ENCODE data around the gene ZNF335. TPM values are rescaled to one million over a fixed set of nuclear protein-coding genes. Genes with fewer than 3 reads are reported as not detected.

ZNF335 gene
- total and polyA plus RNA-seq, 2 of the 13 experiments (the other 11 are each of a cell fraction or from before 2014, with no cell fraction given) = 9.7 to 13.7 TPM

DNA sequence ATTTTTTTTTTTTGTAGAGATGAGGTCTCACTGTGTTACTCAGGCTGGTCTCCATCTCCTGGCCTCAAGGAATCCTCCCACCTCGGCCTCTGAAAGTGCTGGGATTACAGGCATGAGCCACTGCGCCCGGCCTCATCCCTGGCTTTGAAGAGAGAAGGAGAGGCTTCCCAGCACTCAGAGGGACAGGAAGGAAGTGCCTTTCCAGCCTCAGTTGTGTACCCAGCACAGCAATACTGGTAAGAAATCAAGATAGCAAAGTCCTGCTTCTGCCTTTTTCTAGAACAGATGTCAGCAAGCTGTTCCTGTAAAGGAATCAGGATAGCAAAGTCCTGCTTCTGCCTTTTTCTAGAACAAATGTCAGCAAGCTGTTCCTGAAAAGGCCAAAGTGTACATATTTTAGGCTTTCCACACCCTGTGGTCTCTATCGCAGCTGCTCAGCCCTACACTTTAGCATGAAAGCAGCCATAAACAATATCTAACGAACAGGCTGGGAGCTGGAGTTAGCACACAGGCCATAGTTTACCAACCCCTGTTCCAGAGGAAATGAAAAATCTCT, 53.7 kb downstream of the ZNF335 start (continued):
- TF ChIP-seq, protein P1, sequence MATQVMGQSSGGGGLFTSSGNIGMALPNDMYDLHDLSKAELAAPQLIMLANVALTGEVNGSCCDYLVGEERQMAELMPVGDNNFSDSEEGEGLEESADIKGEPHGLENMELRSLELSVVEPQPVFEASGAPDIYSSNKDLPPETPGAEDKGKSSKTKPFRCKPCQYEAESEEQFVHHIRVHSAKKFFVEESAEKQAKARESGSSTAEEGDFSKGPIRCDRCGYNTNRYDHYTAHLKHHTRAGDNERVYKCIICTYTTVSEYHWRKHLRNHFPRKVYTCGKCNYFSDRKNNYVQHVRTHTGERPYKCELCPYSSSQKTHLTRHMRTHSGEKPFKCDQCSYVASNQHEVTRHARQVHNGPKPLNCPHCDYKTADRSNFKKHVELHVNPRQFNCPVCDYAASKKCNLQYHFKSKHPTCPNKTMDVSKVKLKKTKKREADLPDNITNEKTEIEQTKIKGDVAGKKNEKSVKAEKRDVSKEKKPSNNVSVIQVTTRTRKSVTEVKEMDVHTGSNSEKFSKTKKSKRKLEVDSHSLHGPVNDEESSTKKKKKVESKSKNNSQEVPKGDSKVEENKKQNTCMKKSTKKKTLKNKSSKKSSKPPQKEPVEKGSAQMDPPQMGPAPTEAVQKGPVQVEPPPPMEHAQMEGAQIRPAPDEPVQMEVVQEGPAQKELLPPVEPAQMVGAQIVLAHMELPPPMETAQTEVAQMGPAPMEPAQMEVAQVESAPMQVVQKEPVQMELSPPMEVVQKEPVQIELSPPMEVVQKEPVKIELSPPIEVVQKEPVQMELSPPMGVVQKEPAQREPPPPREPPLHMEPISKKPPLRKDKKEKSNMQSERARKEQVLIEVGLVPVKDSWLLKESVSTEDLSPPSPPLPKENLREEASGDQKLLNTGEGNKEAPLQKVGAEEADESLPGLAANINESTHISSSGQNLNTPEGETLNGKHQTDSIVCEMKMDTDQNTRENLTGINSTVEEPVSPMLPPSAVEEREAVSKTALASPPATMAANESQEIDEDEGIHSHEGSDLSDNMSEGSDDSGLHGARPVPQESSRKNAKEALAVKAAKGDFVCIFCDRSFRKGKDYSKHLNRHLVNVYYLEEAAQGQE (IDR thresholded peaks at IDR 0.05; ENCODE audit: borderline replicate concordance in 1 of 2, low read depth in 1 of 2, low read length in 2 of 2) = no peak
- TF ChIP-seq ZNF33B (CRISPR knock-in tag; IDR thresholded peaks at IDR 0.05) (no peak), CBX1 (IDR thresholded peaks at IDR 0.05; ENCODE audit: low read depth) (no peak), SUZ12 (IDR thresholded peaks at IDR 0.05; ENCODE audit: low read depth, low read length) (no peak), RFX5 (IDR thresholded peaks at IDR 0.05; ENCODE audit: low read depth, low read length) (no peak), ZNF614 (CRISPR knock-in tag; IDR thresholded peaks at IDR 0.05; ENCODE audit: borderline replicate concordance) (no peak), MYNN (CRISPR knock-in tag; IDR thresholded peaks at IDR 0.05; ENCODE audit: low read depth) (no peak), SRSF4 (IDR thresholded peaks at IDR 0.05; ENCODE audit: low read depth, low read length, poor library complexity, severe bottlenecking) (no peak), ZNF766 (CRISPR knock-in tag; IDR thresholded peaks at IDR 0.05; ENCODE audit: borderline replicate concordance) (0 out of 2 replicates have a peak, but pooled peaks have one; percentile 26), ZNF282 (IDR thresholded peaks at IDR 0.05; ENCODE audit: partially characterized antibody) (no peak), MIXL1 (CRISPR knock-in tag; IDR thresholded peaks at IDR 0.05) (no peak)
- TF ChIP-seq, protein P2, sequence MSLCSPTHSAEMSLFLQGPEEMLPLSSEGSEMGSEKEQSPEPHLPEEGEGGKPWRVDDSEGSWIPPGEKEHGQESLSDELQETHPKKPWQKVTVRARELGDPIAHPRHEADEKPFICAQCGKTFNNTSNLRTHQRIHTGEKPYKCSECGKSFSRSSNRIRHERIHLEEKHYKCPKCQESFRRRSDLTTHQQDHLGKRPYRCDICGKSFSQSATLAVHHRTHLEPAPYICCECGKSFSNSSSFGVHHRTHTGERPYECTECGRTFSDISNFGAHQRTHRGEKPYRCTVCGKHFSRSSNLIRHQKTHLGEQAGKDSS (CRISPR knock-in tag; IDR thresholded peaks at IDR 0.05; ENCODE audit: borderline replicate concordance, low read depth) = no peak; the same call in 1 of the 2 replicates
- TF ChIP-seq, protein P3, sequence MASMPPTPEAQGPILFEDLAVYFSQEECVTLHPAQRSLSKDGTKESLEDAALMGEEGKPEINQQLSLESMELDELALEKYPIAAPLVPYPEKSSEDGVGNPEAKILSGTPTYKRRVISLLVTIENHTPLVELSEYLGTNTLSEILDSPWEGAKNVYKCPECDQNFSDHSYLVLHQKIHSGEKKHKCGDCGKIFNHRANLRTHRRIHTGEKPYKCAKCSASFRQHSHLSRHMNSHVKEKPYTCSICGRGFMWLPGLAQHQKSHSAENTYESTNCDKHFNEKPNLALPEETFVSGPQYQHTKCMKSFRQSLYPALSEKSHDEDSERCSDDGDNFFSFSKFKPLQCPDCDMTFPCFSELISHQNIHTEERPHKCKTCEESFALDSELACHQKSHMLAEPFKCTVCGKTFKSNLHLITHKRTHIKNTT (CRISPR knock-in tag; IDR thresholded peaks at IDR 0.05) = no peak
- TF ChIP-seq, protein P4, sequence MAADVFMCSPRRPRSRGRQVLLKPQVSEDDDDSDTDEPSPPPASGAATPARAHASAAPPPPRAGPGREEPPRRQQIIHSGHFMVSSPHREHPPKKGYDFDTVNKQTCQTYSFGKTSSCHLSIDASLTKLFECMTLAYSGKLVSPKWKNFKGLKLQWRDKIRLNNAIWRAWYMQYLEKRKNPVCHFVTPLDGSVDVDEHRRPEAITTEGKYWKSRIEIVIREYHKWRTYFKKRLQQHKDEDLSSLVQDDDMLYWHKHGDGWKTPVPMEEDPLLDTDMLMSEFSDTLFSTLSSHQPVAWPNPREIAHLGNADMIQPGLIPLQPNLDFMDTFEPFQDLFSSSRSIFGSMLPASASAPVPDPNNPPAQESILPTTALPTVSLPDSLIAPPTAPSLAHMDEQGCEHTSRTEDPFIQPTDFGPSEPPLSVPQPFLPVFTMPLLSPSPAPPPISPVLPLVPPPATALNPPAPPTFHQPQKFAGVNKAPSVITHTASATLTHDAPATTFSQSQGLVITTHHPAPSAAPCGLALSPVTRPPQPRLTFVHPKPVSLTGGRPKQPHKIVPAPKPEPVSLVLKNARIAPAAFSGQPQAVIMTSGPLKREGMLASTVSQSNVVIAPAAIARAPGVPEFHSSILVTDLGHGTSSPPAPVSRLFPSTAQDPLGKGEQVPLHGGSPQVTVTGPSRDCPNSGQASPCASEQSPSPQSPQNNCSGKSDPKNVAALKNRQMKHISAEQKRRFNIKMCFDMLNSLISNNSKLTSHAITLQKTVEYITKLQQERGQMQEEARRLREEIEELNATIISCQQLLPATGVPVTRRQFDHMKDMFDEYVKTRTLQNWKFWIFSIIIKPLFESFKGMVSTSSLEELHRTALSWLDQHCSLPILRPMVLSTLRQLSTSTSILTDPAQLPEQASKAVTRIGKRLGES (CRISPR knock-in tag; IDR thresholded peaks at IDR 0.05; ENCODE audit: borderline replicate concordance) = no peak
- TF ChIP-seq, protein P5, sequence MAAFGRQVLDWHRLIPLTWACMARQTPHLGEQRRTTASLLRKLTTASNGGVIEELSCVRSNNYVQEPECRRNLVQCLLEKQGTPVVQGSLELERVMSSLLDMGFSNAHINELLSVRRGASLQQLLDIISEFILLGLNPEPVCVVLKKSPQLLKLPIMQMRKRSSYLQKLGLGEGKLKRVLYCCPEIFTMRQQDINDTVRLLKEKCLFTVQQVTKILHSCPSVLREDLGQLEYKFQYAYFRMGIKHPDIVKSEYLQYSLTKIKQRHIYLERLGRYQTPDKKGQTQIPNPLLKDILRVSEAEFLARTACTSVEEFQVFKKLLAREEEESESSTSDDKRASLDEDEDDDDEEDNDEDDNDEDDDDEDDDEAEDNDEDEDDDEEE (CRISPR knock-in tag; IDR thresholded peaks at IDR 0.05) = 0 out of 2 replicates have a peak, but pooled peaks have one; percentile 10
- TF ChIP-seq, protein P6, sequence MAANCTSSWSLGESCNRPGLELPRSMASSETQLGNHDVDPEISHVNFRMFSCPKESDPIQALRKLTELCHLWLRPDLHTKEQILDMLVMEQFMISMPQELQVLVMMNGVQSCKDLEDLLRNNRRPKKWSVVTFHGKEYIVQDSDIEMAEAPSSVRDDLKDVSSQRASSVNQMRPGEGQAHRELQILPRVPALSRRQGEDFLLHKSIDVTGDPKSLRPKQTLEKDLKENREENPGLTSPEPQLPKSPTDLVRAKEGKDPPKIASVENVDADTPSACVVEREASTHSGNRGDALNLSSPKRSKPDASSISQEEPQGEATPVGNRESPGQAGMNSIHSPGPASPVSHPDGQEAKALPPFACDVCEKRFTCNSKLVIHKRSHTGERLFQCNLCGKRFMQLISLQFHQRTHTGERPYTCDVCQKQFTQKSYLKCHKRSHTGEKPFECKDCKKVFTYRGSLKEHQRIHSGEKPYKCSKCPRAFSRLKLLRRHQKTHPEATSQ (CRISPR knock-in tag; IDR thresholded peaks at IDR 0.05; ENCODE audit: borderline replicate concordance) = no peak
- TF ChIP-seq, protein P7, sequence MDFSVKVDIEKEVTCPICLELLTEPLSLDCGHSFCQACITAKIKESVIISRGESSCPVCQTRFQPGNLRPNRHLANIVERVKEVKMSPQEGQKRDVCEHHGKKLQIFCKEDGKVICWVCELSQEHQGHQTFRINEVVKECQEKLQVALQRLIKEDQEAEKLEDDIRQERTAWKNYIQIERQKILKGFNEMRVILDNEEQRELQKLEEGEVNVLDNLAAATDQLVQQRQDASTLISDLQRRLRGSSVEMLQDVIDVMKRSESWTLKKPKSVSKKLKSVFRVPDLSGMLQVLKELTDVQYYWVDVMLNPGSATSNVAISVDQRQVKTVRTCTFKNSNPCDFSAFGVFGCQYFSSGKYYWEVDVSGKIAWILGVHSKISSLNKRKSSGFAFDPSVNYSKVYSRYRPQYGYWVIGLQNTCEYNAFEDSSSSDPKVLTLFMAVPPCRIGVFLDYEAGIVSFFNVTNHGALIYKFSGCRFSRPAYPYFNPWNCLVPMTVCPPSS (IDR thresholded peaks at IDR 0.05) = no peak

Data from HepG2 (cell line).